Gastroesophageal sphincter (tissue), 3 donors: ENCODE measurements around the gene DIPK2A.

Experiments used
- CTCF ChIP-seq, 4 experiments: fragments of 200-600 bp in 2 of 4; fragments of 450-650 bp in 2 of 4; sonication (generic) in 1 of 4; IDR thresholded peaks; one replicate each; pipeline ENCODE4 v1.5.1; 2017 to 2019; ENCODE audit warnings: antibody characterized with exemption in 4 of 4, mild to moderate bottlenecking in 2 of 4, moderate library complexity in 2 of 4
- POLR2A ChIP-seq, 2 donors: fragments of 450-650 bp; IDR thresholded peaks; one replicate each; pipeline ENCODE4 v1.6.1; 2017; ENCODE audit warnings: antibody characterized with exemption in 2 of 2, mild to moderate bottlenecking in 2 of 2, moderate library complexity in 1 of 2
- POLR2AphosphoS5 ChIP-seq: sonication (generic); formaldehyde crosslinking; IDR thresholded peaks from one replicate; pipeline ENCODE4 v1.6.1; 2017; ENCODE audit warnings: antibody characterized with exemption

GRCh38 chr3:143989461-143989860 is 17.8 kb downstream of the DIPK2A start:
- TF ChIP-seq CTCF (IDR thresholded peaks at IDR 0.05) (no peak), POLR2A (IDR thresholded peaks at IDR 0.05) (no peak), POLR2AphosphoS5 (no peak)
